Left ventricle myocardium inferior (tissue), 1 donor: ENCODE results near the gene UBE2R2. TPM values are rescaled to one million over a fixed set of nuclear protein-coding genes. Genes with fewer than 3 reads are reported as not detected.

ENCODE experiments used
- DNase-seq: peaks from one replicate; pipeline ENCODE4 v3.0.0-alpha.2; 2020
- H3K27ac ChIP-seq: fragments of 200-600 bp; replicated peaks from 2 replicates; pipeline ENCODE4 v1.8.0; 2021
- H3K27me3 ChIP-seq: fragments of 200-600 bp; 2 replicates; pipeline ENCODE4 v1.8.0; 2021; ENCODE audit warnings: low read depth
- H3K36me3 ChIP-seq: fragments of 200-600 bp; 2 replicates; pipeline ENCODE4 v1.8.0; 2021
- H3K4me1 ChIP-seq: fragments of 200-600 bp; 2 replicates; pipeline ENCODE4 v1.8.0; 2021
- H3K4me3 ChIP-seq: fragments of 200-600 bp; 2 replicates; pipeline ENCODE4 v1.8.0; 2021; ENCODE audit warnings: mild to moderate bottlenecking, moderate library complexity
- H3K9me3 ChIP-seq: fragments of 200-600 bp; replicated peaks from 2 replicates; pipeline ENCODE4 v1.8.0; 2021
- intact Hi-C: fragments of 100-400 bp; cut with micrococcal nuclease; formaldehyde crosslinking; loops from one replicate; pipeline ENCODE4 v1.11.0; 2022
- total RNA-seq: library from RNA; stranded (reverse); fragmentation: NEBNext Ultra II Directional; extraction: Animal tissue kit (Norgen Biotek cat#: 25700); gene quantifications from one replicate; pipeline ENCODE4 v1.2.1, GENCODE V29; 2021
- TF ChIP-seq, protein P1 (sequence below): fragments of 200-600 bp; IDR thresholded peaks from 2 replicates; pipeline ENCODE4 v1.8.0; 2021; ENCODE audit warnings: antibody characterized with exemption, mild to moderate bottlenecking, borderline replicate concordance
- donor health status: DM: no; HTN: yes; CAD: no; lungs with severe emphysema.

Gene UBE2R2
- total RNA-seq, 1 donor from 2014 or later = 40.6 TPM

DNA sequence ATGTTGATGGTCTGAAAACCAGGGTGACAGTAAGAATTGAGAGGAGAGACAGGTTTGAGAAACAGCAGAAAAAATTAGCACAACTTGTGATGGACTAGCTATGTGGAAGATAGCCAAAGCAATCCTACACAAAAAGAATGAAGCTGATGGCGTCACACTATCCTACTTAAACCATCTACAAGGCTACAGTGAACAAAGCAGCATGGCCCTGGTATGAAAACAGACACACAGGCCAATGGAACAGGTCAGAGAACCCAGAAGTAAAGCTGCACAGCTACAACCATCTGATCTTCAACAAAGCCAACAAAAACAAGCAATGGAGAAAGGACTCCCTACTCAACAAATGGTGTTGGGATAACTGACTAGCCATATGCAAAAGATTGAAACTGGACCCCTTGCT lies 7.5 kb upstream of the UBE2R2 start:
- no peaks in the 10 kb centered on the region for H3K36me3 ChIP-seq
- DNase-seq = no peak
- H3K27ac ChIP-seq = no peak overlapping the region
- no peaks in the 10 kb centered on the region for H3K9me3 ChIP-seq
- H3K4me3 ChIP-seq = no peak overlapping the region
- H3K27me3 ChIP-seq = no peaks in the 10 kb centered on the region
- intact Hi-C loops = no loop called here
- H3K4me1 ChIP-seq = peaks cover 13% of the 10 kb centered on the region
- TF ChIP-seq, protein P1, sequence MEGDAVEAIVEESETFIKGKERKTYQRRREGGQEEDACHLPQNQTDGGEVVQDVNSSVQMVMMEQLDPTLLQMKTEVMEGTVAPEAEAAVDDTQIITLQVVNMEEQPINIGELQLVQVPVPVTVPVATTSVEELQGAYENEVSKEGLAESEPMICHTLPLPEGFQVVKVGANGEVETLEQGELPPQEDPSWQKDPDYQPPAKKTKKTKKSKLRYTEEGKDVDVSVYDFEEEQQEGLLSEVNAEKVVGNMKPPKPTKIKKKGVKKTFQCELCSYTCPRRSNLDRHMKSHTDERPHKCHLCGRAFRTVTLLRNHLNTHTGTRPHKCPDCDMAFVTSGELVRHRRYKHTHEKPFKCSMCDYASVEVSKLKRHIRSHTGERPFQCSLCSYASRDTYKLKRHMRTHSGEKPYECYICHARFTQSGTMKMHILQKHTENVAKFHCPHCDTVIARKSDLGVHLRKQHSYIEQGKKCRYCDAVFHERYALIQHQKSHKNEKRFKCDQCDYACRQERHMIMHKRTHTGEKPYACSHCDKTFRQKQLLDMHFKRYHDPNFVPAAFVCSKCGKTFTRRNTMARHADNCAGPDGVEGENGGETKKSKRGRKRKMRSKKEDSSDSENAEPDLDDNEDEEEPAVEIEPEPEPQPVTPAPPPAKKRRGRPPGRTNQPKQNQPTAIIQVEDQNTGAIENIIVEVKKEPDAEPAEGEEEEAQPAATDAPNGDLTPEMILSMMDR = no peak

DNA sequence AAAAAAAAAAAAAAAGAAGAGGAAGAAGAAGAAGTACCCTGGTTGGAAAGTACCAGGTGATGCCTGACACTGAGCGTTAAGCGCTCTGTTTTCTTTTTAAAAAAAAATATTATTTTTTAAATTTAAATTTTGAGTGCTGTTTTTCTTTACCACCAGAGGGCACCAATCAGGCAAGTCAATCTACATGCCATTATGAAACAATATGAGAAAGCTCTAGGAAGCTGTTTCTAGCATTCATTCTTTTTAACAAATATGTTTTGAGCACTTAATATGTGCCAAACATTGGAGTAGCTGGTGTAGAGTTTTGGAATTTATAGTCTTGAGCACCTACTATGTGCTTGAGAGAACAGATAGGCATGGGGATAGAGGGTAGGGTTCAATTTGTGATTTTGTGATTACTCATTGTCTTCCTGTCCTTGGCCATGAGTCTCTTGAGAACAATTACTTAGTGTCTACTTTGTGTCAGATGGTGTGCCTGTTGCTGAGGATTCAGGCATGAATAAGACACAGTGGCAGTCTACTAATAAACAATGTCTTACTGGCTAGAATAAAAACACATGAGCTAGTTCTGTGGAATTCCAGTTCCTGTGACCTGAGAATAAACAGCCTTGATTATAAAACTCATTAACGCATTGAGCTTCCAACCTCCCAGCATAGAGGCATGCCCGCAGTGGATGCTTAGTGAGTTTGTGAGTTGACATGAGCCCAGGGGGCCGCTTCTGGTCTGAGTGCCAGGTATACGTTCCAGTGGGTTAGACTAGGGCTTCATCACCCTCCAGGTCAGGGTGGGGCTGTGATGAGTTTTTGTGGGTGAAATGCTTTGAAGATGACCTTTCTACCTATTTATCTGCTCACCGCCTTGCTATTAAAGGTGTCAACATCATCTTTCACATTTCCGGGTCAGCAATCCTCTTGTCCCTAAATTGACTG lies 3.0 kb upstream of the UBE2R2 start:
- intact Hi-C loops = loop anchor here (2.0 kb wide), 1 partner anchor 39 kb away; no protein-coding TSS in a partner anchor

DNA sequence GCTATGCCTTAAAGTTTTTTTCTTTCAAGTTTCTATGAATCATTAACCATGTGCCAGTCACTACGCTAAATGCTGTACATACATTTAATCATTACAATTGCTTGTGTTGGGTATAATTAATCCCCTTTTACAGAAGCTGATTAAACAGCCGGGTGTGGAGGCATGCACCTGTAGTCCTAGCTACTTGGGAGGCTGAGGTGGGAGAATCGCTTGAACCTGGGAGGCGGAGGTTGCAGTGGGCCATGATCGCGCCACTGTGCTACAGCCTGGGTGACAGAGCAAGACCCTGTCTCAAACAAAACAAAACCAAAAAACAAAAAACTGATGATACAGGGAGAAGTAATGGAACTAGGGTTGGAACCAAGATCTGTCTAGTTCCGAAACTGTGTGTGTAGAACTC lies 1.2 kb upstream of the UBE2R2 start:
- peaks cover 70% of the 10 kb centered on the region for H3K4me1 ChIP-seq

More for the DNA sequence above, 3.0 kb upstream of the UBE2R2 start:
- no peaks in the 10 kb centered on the region for H3K9me3 ChIP-seq
- peaks cover 52% of the 10 kb centered on the region for H3K4me1 ChIP-seq
- no peak overlapping the region for H3K4me3 ChIP-seq
- no peaks in the 10 kb centered on the region for H3K27me3 ChIP-seq
- TF ChIP-seq, protein P1 = peak; percentile 81
- no peaks in the 10 kb centered on the region for H3K36me3 ChIP-seq
- H3K27ac ChIP-seq = peak overlapping the region; percentile 99
- DNase-seq = no peak

DNA sequence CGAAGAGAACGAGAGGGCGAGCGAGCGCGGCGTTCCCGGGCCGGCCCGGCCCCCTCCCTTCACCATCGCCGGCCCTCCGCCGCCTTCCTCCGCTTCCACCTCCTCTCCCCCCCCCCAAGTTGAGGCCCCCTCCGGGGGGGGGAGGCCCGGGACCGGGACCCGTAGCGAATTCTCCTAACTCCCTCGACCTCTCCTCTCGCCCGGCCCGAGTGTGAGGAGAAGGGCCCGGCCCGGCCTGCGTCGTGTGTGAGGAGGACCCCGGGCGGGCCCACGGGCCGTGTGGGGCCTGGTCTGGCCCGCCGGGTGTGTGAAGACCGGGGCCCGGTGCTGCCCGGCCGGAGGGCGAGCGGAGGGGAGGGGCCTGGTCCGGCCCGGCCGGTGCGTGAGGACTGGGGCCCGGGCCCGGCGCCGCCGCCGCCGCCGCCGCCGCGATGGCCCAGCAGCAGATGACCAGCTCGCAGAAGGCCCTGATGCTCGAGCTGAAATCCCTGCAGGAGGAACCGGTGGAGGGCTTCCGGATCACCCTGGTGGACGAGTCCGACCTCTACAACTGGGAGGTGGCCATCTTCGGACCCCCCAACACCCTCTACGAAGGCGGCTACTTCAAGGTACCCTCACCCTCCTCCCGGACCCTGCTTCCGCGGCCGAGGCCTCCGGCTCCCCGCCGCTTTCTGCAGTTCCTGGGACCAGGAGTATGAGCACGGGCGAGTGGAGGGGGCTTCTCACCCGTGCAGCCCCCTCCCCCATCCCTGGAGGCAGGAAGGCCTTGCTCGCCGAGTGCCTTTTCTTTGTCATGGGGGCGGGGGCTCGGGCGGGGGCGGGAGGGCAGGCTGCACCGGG lies 587 bp downstream of the UBE2R2 start:
- Histone ChIP-seq H3K27me3 (no peaks in the 10 kb centered on the region), H3K36me3 (no peaks in the 10 kb centered on the region), H3K4me3 (peak overlapping the region; percentile 92), H3K4me1 (peaks cover 86% of the 10 kb centered on the region), H3K9me3 (no peaks in the 10 kb centered on the region), H3K27ac (peak overlapping the region; percentile 99)
- intact Hi-C loops = no loop called here
- TF ChIP-seq, protein P1 = peak; percentile 45
- peak; percentile 60 for DNase-seq

More for the DNA sequence above, 1.2 kb upstream of the UBE2R2 start:
- Histone ChIP-seq H3K4me3 (no peak overlapping the region), H3K27me3 (no peaks in the 10 kb centered on the region), H3K36me3 (no peaks in the 10 kb centered on the region), H3K9me3 (no peaks in the 10 kb centered on the region), H3K27ac (peak overlapping the region; percentile 99)
- DNase-seq = no peak
- intact Hi-C loops = loop anchor here (2.0 kb wide), 1 partner anchor 37 kb away; no protein-coding TSS in a partner anchor
- TF ChIP-seq, protein P1 = no peak

DNA sequence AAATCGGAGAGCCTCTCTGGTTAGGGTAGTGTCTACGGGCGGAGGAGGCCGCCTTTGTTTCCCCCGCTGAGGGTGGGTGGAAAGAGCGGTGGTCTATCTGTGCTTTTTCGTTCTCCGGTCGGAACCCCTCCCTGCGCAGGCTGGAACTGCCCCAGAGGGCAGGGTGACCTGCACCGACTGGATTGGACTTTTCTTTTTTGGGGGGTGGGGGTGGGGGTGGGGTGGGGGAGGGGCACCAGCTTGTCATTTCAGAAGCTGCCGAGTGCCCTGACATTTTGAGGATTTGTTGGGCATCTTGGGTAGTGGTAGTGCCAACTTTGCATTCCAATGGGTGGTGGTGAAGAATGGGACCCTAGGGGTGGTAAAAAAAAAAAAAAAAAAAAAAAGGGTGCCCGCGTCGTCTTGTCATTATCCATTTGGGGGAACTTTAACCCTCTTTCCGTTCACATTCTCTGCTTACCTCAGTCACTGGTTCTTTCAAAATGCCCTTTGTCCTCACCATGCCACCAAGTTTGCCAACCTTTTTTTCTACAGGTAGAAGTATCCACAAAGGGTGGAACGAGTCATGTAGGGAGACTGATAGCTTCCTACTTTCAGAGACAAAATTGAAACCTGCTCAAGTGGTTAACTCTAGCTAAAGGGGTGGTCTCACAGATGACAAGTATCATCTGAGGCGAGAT lies 1.3 kb downstream of the UBE2R2 start:
- TF ChIP-seq, protein P1 = no peak
- Histone ChIP-seq H3K4me3 (peak overlapping the region; percentile 92), H3K4me1 (peaks cover 92% of the 10 kb centered on the region), H3K9me3 (no peaks in the 10 kb centered on the region), H3K36me3 (no peaks in the 10 kb centered on the region), H3K27me3 (no peaks in the 10 kb centered on the region), H3K27ac (peak overlapping the region; percentile 99)
- intact Hi-C loops = no loop called here
- DNase-seq = peak; percentile 52
